ENCODE measurements around the gene MVD.

Gene MVD

DNA sequence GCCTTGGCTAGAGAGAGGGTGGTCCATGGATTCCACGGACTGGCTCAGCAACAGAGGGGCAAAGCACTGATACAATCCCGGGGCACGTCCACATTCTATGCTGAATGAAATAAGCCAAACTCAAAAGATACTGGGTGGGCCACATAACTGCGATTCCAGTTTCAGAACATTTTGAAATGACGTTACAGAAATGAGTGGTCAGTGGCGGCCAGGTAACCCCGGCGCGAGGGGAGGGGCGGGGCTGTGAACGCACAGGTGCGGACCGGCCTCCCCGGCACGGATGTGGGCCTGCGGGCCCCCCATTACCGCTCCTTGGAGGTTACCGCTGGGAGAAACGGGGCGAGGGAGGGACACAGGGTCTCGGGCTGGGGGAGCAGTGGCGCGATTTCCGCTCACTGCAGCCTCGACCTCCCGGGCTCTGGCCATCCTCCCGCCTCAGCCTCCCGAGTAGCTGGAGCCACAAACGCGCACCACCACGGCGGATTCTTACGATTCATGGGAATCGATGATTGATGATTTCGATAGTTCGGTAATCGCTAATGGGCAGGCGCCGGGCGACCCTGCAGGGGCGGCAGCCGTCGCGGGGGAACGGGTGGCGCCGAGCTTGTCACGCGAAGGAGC lies 559 bp downstream of the MVD start:
- in situ Hi-C loops (cut with MboI; ENCODE audit: low pct_unique_long_range_greater_than_20kb, low sequenced_read_pairs, unreplicated experiment) = no loop called here
- TF ChIP-seq, protein P1, sequence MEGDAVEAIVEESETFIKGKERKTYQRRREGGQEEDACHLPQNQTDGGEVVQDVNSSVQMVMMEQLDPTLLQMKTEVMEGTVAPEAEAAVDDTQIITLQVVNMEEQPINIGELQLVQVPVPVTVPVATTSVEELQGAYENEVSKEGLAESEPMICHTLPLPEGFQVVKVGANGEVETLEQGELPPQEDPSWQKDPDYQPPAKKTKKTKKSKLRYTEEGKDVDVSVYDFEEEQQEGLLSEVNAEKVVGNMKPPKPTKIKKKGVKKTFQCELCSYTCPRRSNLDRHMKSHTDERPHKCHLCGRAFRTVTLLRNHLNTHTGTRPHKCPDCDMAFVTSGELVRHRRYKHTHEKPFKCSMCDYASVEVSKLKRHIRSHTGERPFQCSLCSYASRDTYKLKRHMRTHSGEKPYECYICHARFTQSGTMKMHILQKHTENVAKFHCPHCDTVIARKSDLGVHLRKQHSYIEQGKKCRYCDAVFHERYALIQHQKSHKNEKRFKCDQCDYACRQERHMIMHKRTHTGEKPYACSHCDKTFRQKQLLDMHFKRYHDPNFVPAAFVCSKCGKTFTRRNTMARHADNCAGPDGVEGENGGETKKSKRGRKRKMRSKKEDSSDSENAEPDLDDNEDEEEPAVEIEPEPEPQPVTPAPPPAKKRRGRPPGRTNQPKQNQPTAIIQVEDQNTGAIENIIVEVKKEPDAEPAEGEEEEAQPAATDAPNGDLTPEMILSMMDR (IDR thresholded peaks at IDR 0.05; ENCODE audit: extremely low read depth, insufficient read depth, missing control alignments) = no peak
- peak; percentile 49 for DNase-seq (ENCODE audit: low spot score)

DNA sequence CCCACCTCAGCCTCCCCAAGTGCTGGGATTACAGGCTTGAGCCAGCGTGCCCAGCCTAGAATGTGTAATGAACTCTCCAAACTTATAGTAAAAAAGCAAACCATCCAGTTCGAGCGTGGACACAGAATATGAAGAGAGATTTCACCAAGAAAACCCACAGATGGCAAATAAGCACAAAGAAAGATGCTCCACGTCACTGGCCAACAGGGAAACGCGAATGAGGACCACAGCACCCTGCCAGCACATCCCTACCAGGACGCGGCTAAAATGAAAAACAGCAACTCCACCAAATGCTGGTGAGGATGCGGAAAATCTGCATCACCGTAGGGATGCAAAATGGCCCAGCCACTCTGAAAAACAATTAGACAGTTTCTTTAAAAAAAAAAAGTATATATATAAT lies 1.4 kb downstream of the MVD start:
- in situ Hi-C loops (cut with MboI; ENCODE audit: low pct_unique_long_range_greater_than_20kb, low sequenced_read_pairs, unreplicated experiment) = no loop called here
- DNase-seq (ENCODE audit: low spot score) = no peak

DNA sequence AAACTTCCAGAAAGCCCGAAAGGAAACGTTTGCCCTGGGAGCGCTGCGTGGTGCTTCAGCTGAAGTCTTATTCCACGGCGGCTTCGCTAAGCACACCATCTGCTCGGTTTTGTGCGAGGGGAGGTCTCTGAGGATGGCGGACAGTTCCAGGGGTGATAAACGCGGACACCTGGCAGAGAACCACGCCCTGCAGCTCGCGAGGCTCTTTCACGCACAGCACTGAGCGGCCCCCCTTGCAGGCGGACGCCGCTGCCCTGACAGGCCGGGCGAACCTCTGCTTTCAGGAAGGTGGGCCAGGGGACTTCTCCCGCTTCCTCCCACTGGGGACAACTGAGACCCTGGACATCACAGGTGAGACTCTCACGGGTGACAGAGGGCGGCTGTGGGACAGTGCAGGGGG lies 3.7 kb downstream of the MVD start:
- TF ChIP-seq, protein P1 (IDR thresholded peaks at IDR 0.05; ENCODE audit: extremely low read depth, insufficient read depth, missing control alignments) = no peak
- no peak for DNase-seq (ENCODE audit: low spot score)
- in situ Hi-C loops (cut with MboI; ENCODE audit: low pct_unique_long_range_greater_than_20kb, low sequenced_read_pairs, unreplicated experiment) = no loop called here

More for the DNA sequence above, 1.4 kb downstream of the MVD start:
- TF ChIP-seq, protein P1 (IDR thresholded peaks at IDR 0.05; ENCODE audit: extremely low read depth, insufficient read depth, missing control alignments) = no peak

DNA sequence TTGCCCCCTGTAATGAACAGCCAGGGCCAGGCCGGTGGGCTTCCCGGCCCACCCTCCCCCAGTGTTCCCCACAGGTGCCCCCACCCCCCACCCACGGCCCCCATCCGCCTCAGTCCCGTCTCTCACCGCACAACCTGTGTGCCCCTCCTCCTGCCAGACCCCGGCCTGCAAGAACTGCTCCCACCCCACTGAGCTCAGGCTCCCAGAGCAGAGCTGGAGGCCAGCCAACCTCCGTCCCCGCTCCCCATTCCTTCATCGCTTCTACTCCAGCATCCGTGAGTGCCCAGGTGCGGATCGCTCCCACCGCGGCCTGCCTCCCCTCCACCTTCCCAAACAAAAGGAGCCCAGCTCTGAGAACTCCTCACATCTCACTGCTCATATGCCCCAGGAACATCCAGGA lies 4.2 kb downstream of the MVD start:
- in situ Hi-C loops (cut with MboI; ENCODE audit: low pct_unique_long_range_greater_than_20kb, low sequenced_read_pairs, unreplicated experiment) = no loop called here
- no peak for DNase-seq (ENCODE audit: low spot score)
- TF ChIP-seq, protein P1 (IDR thresholded peaks at IDR 0.05; ENCODE audit: extremely low read depth, insufficient read depth, missing control alignments) = no peak

DNA sequence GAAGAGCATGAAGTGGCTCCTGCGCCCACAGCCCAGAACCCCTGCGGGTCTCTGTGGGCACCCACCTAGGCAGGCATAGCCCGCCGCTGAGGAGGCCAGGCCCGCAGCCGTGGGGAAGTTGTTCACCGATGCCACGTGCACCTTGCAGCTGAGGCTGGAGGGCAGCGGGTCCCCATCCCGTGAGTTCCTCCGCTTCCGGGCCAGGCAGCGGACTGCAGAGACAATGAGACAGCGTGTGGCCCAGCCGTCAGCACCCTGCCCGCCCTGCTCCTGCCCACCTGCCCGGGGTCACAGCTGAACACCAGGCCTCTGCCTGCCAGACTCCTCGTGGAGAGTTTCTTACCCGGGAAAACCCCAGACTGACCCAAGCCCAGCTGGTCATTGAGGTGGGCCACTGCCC lies 5.5 kb downstream of the MVD start:
- no peak for DNase-seq (ENCODE audit: low spot score)
- in situ Hi-C loops (cut with MboI; ENCODE audit: low pct_unique_long_range_greater_than_20kb, low sequenced_read_pairs, unreplicated experiment) = no loop called here
- TF ChIP-seq, protein P1 (IDR thresholded peaks at IDR 0.05; ENCODE audit: extremely low read depth, insufficient read depth, missing control alignments) = no peak

DNA sequence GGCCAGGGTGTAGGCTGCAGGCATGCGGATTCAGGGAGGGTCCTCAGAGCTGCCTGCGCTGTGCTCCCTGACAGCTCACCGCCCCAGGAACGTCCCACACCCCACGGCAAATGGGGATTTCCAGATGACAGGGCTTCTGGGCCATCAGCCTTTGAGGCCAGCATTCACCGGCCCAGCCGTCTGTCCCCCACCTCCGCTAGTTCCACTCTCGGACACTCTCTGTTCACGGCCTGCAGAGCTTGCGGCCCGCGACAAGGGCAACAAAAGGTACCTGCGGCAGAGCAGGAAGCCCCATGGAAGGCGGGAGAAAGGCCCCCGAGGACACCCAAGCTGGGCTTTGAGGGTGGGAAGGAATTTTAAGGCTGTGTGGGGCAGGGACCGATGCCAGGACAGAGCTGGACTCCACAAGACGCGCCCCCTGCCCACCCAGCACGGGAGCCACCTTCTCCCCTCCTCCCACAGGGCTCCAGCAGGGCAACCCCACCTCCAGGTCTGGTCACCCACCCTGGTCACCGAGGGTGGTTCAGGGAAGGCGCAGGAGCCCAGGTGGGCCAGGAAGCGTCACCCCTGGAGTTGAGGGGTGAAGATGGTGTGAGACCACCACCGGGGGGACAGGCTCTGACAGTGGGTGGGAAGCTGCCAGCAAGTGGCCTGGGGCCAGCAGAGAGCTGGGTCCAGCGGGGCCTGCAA lies 6.5 kb downstream of the MVD start:
- TF ChIP-seq, protein P1 (IDR thresholded peaks at IDR 0.05; ENCODE audit: extremely low read depth, insufficient read depth, missing control alignments) = no peak
- no peak for DNase-seq (ENCODE audit: low spot score)
- in situ Hi-C loops (cut with MboI; ENCODE audit: low pct_unique_long_range_greater_than_20kb, low sequenced_read_pairs, unreplicated experiment) = no loop called here

All from GM13977 (cell line).